ENCODE measurements around the gene SCD5.

GRCh38 chr4:82753725-82754410 is 44.7 kb downstream of the SCD5 start:
- TF ChIP-seq CTCF (IDR thresholded peaks at IDR 0.05) (no peak), ZFX (IDR thresholded peaks at IDR 0.05; ENCODE audit: borderline replicate concordance) (no peak)

All from 22Rv1 (cell line).